BLaER1 treated with 17β-estradiol and CSF1 and Interleukin-3, amounts not matched to agents 10 nM and 100 nM (cell line): ENCODE data around the gene PIM1.

Experiments used
- H3K27ac ChIP-seq, 11 experiments: shearing (Covaris generic); formaldehyde crosslinking; 2 replicates each; pipeline ENCODE4 v1.8.1; 2022
- H3K27me3 ChIP-seq, 11 experiments: shearing (Covaris generic); formaldehyde crosslinking; 2 replicates each; pipeline ENCODE4 v1.8.1; 2022
- H3K36me3 ChIP-seq, 11 experiments: shearing (Covaris generic); formaldehyde crosslinking; 2 replicates each; pipeline ENCODE4 v1.8.1; 2022
- H3K4me1 ChIP-seq, 10 experiments: shearing (Covaris generic); formaldehyde crosslinking; 2 replicates each; pipeline ENCODE4 v1.8.1; 2022
- H3K4me2 ChIP-seq, 11 experiments: shearing (Covaris generic); formaldehyde crosslinking; 2 replicates each; pipeline ENCODE4 v1.8.1; 2022
- H3K4me3 ChIP-seq, 10 experiments: shearing (Covaris generic); formaldehyde crosslinking; 2 replicates each; pipeline ENCODE4 v1.8.1; 2022
- H3K9ac ChIP-seq, 11 experiments: shearing (Covaris generic); formaldehyde crosslinking; 2 replicates each; pipeline ENCODE4 v1.8.1; 2022
- H3K9me3 ChIP-seq, 11 experiments: shearing (Covaris generic); formaldehyde crosslinking; replicated peaks in 1 of 11; 2 replicates each; pipeline ENCODE4 v1.8.1; 2022
- H4K20me1 ChIP-seq, 11 experiments: shearing (Covaris generic); formaldehyde crosslinking; 2 replicates each; pipeline ENCODE4 v1.8.1; 2022
- Cebpa-rat ChIP-seq, 11 experiments: shearing (Covaris generic); IDR thresholded peaks; 2 replicates each; pipeline ENCODE4 v1.8.1; 2022

PIM1 gene

DNA sequence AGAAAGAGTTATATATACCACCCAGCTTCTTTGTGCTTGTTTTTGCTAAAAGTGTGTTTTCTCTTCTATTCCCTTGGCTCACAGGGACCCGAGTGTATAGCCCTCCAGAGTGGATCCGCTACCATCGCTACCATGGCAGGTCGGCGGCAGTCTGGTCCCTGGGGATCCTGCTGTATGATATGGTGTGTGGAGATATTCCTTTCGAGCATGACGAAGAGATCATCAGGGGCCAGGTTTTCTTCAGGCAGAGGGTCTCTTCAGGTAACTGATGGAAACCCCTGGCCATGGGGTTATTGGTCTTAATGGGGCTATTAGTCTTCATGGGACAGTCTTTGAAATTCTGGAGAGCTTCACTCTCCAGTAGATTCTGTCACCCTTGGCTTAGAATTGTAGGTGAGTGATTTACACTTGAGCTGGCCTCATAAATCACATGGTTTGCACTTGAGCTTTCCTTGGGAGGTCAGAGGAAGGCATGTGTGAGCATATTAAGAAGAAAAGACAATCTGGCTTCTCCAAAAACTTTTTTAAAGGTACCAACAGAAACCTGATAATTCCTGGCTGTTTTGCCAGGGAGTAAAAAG lies 3.0 kb downstream of the PIM1 start:
- peak overlapping the region; percentile 89 to 99 (median 95) for H3K9ac ChIP-seq
- H3K4me2 ChIP-seq = peak overlapping the region; percentile 92 to 99 (median 95)
- H3K4me3 ChIP-seq = peak overlapping the region; percentile 84 to 99 (median 94); a peak in 19 of 20 replicates

GRCh38 chr6:37173493-37174195 lies 3.7 kb downstream of the PIM1 start:
- H3K4me1 ChIP-seq = peaks cover 43 to 76% (median 70%) of the 10 kb centered on the region in 10 experiments
- H3K27ac ChIP-seq = peak overlapping the region; percentile 64 to 97 (median 91)
- H3K4me3 ChIP-seq = peak overlapping the region in 8 of 10 experiments; percentile 84 to 99 (median 97); a peak in 15 of 20 replicates
- peaks cover 0 to 29% (median 18%) of the 10 kb centered on the region in 11 experiments; a peak in 14 of 22 replicates for H4K20me1 ChIP-seq
- TF ChIP-seq Cebpa-rat (IDR thresholded peaks at IDR 0.05) = no peak
- peak overlapping the region; percentile 89 to 99 (median 95); a peak in 21 of 22 replicates for H3K9ac ChIP-seq
- H3K27me3 ChIP-seq = peaks cover 0 to 16% (median 6%) of the 10 kb centered on the region in 11 experiments; a peak in 10 of 22 replicates
- H3K9me3 ChIP-seq = peaks cover 0 to 11% (median 0%) of the 10 kb centered on the region in 11 experiments; a peak in 3 of 22 replicates
- peaks cover 26 to 66% (median 54%) of the 10 kb centered on the region in 11 experiments for H3K36me3 ChIP-seq
- peak overlapping the region; percentile 92 to 99 (median 95) for H3K4me2 ChIP-seq

More for the DNA sequence above, 3.0 kb downstream of the PIM1 start:
- peaks cover 0 to 11% (median 0%) of the 10 kb centered on the region in 11 experiments; a peak in 3 of 22 replicates for H3K9me3 ChIP-seq
- peak overlapping the region; percentile 64 to 97 (median 91) for H3K27ac ChIP-seq
- TF ChIP-seq Cebpa-rat (IDR thresholded peaks at IDR 0.05) = no peak
- H3K27me3 ChIP-seq = peaks cover 0 to 16% (median 6%) of the 10 kb centered on the region in 11 experiments; a peak in 10 of 22 replicates
- H3K36me3 ChIP-seq = peaks cover 26 to 66% (median 54%) of the 10 kb centered on the region in 11 experiments
- H4K20me1 ChIP-seq = peaks cover 0 to 29% (median 18%) of the 10 kb centered on the region in 11 experiments; a peak in 14 of 22 replicates
- H3K4me1 ChIP-seq = peaks cover 43 to 80% (median 70%) of the 10 kb centered on the region in 10 experiments

DNA sequence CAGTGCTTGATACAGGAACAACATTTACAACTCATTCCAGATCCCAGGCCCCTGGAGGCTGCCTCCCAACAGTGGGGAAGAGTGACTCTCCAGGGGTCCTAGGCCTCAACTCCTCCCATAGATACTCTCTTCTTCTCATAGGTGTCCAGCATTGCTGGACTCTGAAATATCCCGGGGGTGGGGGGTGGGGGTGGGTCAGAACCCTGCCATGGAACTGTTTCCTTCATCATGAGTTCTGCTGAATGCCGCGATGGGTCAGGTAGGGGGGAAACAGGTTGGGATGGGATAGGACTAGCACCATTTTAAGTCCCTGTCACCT lies 4.2 kb downstream of the PIM1 start:
- H3K4me1 ChIP-seq = peaks cover 44 to 71% (median 68%) of the 10 kb centered on the region in 10 experiments
- H3K4me2 ChIP-seq = peak overlapping the region in 10 of 11 experiments; percentile 92 to 99 (median 95); a peak in 20 of 22 replicates
- H3K27me3 ChIP-seq = peaks cover 0 to 16% (median 6%) of the 10 kb centered on the region in 11 experiments; a peak in 10 of 22 replicates
- peaks cover 0 to 11% (median 0%) of the 10 kb centered on the region in 11 experiments; a peak in 3 of 22 replicates for H3K9me3 ChIP-seq
- peak overlapping the region; percentile 64 to 97 (median 91) for H3K27ac ChIP-seq
- H3K9ac ChIP-seq = peak overlapping the region; percentile 89 to 99 (median 95); a peak in 19 of 22 replicates
- peaks cover 0 to 29% (median 18%) of the 10 kb centered on the region in 11 experiments; a peak in 14 of 22 replicates for H4K20me1 ChIP-seq
- H3K36me3 ChIP-seq = peaks cover 26 to 66% (median 54%) of the 10 kb centered on the region in 11 experiments
- peak overlapping the region in 8 of 10 experiments; percentile 84 to 99 (median 97); a peak in 13 of 20 replicates for H3K4me3 ChIP-seq
- TF ChIP-seq Cebpa-rat (IDR thresholded peaks at IDR 0.05) = no peak

DNA sequence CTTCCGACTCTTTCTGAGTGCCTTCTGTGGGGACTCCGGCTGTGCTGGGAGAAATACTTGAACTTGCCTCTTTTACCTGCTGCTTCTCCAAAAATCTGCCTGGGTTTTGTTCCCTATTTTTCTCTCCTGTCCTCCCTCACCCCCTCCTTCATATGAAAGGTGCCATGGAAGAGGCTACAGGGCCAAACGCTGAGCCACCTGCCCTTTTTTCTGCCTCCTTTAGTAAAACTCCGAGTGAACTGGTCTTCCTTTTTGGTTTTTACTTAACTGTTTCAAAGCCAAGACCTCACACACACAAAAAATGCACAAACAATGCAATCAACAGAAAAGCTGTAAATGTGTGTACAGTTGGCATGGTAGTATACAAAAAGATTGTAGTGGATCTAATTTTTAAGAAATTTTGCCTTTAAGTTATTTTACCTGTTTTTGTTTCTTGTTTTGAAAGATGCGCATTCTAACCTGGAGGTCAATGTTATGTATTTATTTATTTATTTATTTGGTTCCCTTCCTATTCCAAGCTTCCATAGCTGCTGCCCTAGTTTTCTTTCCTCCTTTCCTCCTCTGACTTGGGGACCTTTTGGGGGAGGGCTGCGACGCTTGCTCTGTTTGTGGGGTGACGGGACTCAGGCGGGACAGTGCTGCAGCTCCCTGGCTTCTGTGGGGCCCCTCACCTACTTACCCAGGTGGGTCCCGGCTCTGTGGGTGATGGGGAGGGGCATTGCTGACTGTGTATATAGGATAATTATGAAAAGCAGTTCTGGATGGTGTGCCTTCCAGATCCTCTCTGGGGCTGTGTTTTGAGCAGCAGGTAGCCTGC lies 4.8 kb downstream of the PIM1 start:
- Histone ChIP-seq H3K4me1 (peaks cover 48 to 72% (median 68%) of the 10 kb centered on the region in 10 experiments), H4K20me1 (peaks cover 0 to 29% (median 18%) of the 10 kb centered on the region in 11 experiments; a peak in 14 of 22 replicates), H3K27ac (peak overlapping the region; percentile 22 to 97 (median 90); a peak in 20 of 22 replicates), H3K9ac (peak overlapping the region in 10 of 11 experiments; percentile 29 to 99 (median 94); a peak in 18 of 22 replicates), H3K4me2 (peak overlapping the region in 10 of 11 experiments; percentile 24 to 99 (median 94); a peak in 19 of 22 replicates), H3K27me3 (peaks cover 0 to 16% (median 6%) of the 10 kb centered on the region in 11 experiments; a peak in 10 of 22 replicates), H3K36me3 (peaks cover 26 to 66% (median 54%) of the 10 kb centered on the region in 11 experiments), H3K4me3 (peak overlapping the region in 5 of 10 experiments; percentile 84 to 99 (median 97); a peak in 11 of 20 replicates), H3K9me3 (peaks cover 0 to 11% (median 0%) of the 10 kb centered on the region in 11 experiments; a peak in 3 of 22 replicates)
- no peak for TF ChIP-seq Cebpa-rat (IDR thresholded peaks at IDR 0.05)

DNA sequence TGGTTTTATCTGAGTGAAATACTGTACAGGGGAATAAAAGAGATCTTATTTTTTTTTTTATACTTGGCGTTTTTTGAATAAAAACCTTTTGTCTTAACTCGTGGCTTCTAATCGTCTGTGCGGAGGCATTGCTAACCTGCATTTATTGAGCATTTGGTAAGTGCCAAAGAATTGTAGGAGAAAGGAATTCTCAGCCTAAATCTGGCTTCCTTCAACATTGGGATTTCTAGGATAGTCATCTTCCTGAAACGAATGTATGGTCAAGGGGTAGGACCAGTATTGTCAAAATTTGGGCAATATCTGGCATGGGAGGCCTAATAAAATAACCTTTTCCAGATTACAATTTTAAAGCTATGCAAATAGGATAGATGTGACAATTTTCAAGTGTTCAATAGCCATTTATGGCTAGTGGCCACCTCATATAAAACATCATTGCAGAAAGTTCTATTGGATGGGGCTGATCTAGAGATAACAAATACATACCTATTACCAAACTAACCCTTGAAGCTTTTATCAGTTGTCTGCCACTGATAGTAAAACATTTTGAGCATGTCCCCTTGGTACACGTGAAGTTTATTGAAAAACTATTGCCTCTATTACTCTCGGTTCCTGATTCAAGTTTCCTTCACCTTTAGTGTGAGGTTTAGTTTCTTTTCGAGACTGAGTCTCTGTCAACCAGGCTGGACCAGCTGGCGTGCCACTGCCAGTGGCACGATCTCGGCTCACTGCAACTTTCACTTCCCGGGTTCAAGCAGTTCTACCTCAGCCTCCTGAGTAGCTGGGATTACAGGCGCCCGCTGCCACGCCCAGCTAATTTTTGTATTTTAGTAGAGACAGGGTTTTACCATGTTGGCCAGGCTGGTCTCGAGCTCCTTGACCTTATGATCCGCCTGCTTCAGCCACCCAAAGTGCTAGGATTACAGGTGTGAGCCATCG lies 5.6 kb downstream of the PIM1 start:
- H3K36me3 ChIP-seq = peaks cover 26 to 61% (median 54%) of the 10 kb centered on the region in 11 experiments
- peaks cover 0 to 13% (median 6%) of the 10 kb centered on the region in 11 experiments; a peak in 10 of 22 replicates for H3K27me3 ChIP-seq
- no peak for TF ChIP-seq Cebpa-rat (IDR thresholded peaks at IDR 0.05)
- H3K4me1 ChIP-seq = peaks cover 57 to 80% (median 72%) of the 10 kb centered on the region in 10 experiments
- H4K20me1 ChIP-seq = peaks cover 0 to 24% (median 13%) of the 10 kb centered on the region in 11 experiments; a peak in 14 of 22 replicates
- peak overlapping the region in 5 of 10 experiments; percentile 84 to 99 (median 97); a peak in 11 of 20 replicates for H3K4me3 ChIP-seq
- H3K4me2 ChIP-seq = peak overlapping the region; percentile 63 to 99 (median 93)
- H3K27ac ChIP-seq = peak overlapping the region; percentile 21 to 97 (median 84); a peak in 21 of 22 replicates
- H3K9me3 ChIP-seq = peaks cover 0 to 11% (median 0%) of the 10 kb centered on the region in 11 experiments; a peak in 3 of 22 replicates
- peak overlapping the region in 10 of 11 experiments; percentile 5 to 99 (median 83); a peak in 16 of 22 replicates for H3K9ac ChIP-seq

DNA sequence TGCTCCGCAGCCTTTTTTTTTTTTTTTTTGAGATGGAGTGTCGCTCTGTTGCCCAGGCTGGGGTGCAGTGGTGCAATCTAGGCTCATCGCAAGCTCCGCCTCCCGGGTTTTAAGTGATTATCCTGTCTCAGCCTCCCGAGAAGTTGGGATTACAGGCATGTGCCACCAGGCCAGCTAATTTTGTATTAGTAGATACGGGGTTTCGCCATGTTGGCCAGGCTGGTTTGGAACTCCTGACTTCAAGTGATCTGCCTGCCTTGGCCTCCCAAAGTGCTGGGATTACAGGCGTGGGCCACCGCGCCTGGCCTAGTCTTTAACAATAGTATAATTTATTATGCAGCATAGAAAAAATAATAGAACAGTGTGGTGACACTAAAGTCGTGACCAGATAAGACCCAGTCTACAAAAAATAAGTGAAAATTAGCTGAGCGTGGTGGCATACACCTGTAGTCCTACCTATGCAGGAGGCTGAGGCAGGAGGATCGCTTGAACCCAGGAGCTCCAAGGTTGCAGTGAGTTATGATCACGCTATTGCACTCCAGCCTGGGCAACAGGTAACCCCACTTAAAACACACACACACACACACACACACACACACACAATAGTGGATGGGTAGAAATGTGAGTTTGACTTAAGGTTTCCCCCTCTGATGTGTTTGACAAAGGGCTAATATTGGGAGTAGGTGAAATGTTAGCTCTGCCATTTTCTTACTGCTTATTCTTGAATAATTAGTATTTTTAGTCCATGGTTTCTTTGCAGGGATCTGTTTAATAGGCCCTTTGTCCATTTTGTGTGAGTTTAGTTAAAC lies 6.5 kb downstream of the PIM1 start:
- H3K36me3 ChIP-seq = peaks cover 26 to 52% (median 46%) of the 10 kb centered on the region in 11 experiments

More for the DNA sequence above, 6.5 kb downstream of the PIM1 start:
- Histone ChIP-seq H4K20me1 (peaks cover 0 to 15% (median 8%) of the 10 kb centered on the region in 11 experiments; a peak in 14 of 22 replicates), H3K9me3 (peaks cover 0 to 3% (median 0%) of the 10 kb centered on the region in 11 experiments; a peak in 2 of 22 replicates), H3K27ac (peak overlapping the region; percentile 52 to 97 (median 84)), H3K9ac (peak overlapping the region in 9 of 11 experiments; percentile 5 to 99 (median 94); a peak in 13 of 22 replicates), H3K4me1 (peaks cover 55 to 89% (median 80%) of the 10 kb centered on the region in 10 experiments), H3K27me3 (peaks cover 0 to 4% (median 0%) of the 10 kb centered on the region in 11 experiments; a peak in 5 of 22 replicates), H3K4me3 (peak overlapping the region in 4 of 10 experiments; percentile 84 to 99 (median 93); a peak in 4 of 20 replicates), H3K4me2 (peak overlapping the region; percentile 63 to 99 (median 93))
- TF ChIP-seq Cebpa-rat (IDR thresholded peaks at IDR 0.05) = no peak
